CD4-positive, CD25-positive, alpha-beta regulatory T cell (primary cell): Measurements from ENCODE around the gene ZACN. TPM values are rescaled to one million over a fixed set of nuclear protein-coding genes. Genes with fewer than 3 reads are reported as not detected.
"Not testable (repeated sequence)": the region's sequence is repeated elsewhere in the genome, so short reads cannot be mapped to it uniquely, and the experiment has no call there.

Source experiments
- ATAC-seq, 2 donors: fragments of 150-1000 bp; cut with Tn5 transposase; one replicate each; pipeline ENCODE4 v1.10.0; 2021; ENCODE audit warnings: low read depth in 2 of 2, moderate number of reproducible peaks in 2 of 2, moderate library complexity in 1 of 2
- DNase-seq, 3 donors: peaks; one replicate each; pipeline versions ENCODE4 v3.0.0 to v3.0.0-alpha.2; 2012 to 2022; ENCODE audit warnings: mixed read lengths in 1 of 3
- H3K27ac ChIP-seq: one replicate; pipeline ENCODE4 v1.7.0; 2013; ENCODE audit warnings: mild to moderate bottlenecking, low read length; ENCODE audit not compliant: insufficient read depth, poor library complexity, severe bottlenecking
- H3K27me3 ChIP-seq: one replicate; pipeline ENCODE4 v1.7.0; 2013; ENCODE audit warnings: low read length; ENCODE audit not compliant: control insufficient read depth, insufficient read depth
- H3K36me3 ChIP-seq: one replicate; pipeline ENCODE4 v1.7.0; 2013; ENCODE audit warnings: mild to moderate bottlenecking, low read length, moderate library complexity; ENCODE audit not compliant: control insufficient read depth, insufficient read depth
- H3K4me1 ChIP-seq: 2 replicates; pipeline ENCODE4 v1.7.0; 2013; ENCODE audit warnings: mild to moderate bottlenecking, low read length; ENCODE audit not compliant: insufficient read depth, control insufficient read depth, poor library complexity, severe bottlenecking
- H3K4me3 ChIP-seq: one replicate; pipeline ENCODE4 v1.7.0; 2013; ENCODE audit warnings: low read depth, mild to moderate bottlenecking, low read length, moderate library complexity
- H3K9me3 ChIP-seq, 2 experiments: 1 replicate in 1 of 2; 2 replicates in 1 of 2; pipeline ENCODE4 v1.7.0; 2013; ENCODE audit warnings: low read length in 2 of 2, mild to moderate bottlenecking in 1 of 2, moderate library complexity in 1 of 2; ENCODE audit not compliant: control insufficient read depth in 2 of 2
- H3K27ac Mint-ChIP-seq, 3 donors: one replicate each; pipeline ENCODE4 v1.8.0; 2020 to 2022; ENCODE audit warnings: mild to moderate bottlenecking in 3 of 3, mixed read lengths in 3 of 3, moderate library complexity in 2 of 3
- H3K27me3 Mint-ChIP-seq: one replicate; pipeline ENCODE4 v1.8.0; 2022; ENCODE audit warnings: mild to moderate bottlenecking, mixed read lengths
- H3K36me3 Mint-ChIP-seq: one replicate; pipeline ENCODE4 v1.8.0; 2020; ENCODE audit warnings: mixed read lengths
- H3K4me1 Mint-ChIP-seq, 4 donors: one replicate each; pipeline ENCODE4 v1.8.0; 2020 to 2022; ENCODE audit warnings: mixed read lengths in 4 of 4, mild to moderate bottlenecking in 1 of 4
- H3K4me3 Mint-ChIP-seq, 4 donors: one replicate each; pipeline ENCODE4 v1.8.0; 2020 to 2022; ENCODE audit warnings: mild to moderate bottlenecking in 4 of 4, mixed read lengths in 4 of 4, moderate library complexity in 3 of 4
- H3K9me3 Mint-ChIP-seq, 7 donors: one replicate each; pipeline ENCODE4 v1.8.0; 2020 to 2022; ENCODE audit warnings: mixed read lengths in 7 of 7, mild to moderate bottlenecking in 3 of 7, moderate library complexity in 2 of 7
- polyA plus RNA-seq, 4 donors: library from polyadenylated mRNA; unstranded; fragments of 300-500 nt; fragmentation: Illumina TruSeq; gene quantifications; one replicate each; pipeline ENCODE4 v1.2.3, GENCODE V29; 2021
- total RNA-seq: library from RNA; stranded (reverse); gene quantifications from one replicate; pipeline ENCODE4 v1.2.3, GENCODE V29; 2022

The ZACN gene
- total and polyA plus RNA-seq, 5 donors from 2014 or later: 0.24 to 2.0 (median 0.47) TPM

DNA sequence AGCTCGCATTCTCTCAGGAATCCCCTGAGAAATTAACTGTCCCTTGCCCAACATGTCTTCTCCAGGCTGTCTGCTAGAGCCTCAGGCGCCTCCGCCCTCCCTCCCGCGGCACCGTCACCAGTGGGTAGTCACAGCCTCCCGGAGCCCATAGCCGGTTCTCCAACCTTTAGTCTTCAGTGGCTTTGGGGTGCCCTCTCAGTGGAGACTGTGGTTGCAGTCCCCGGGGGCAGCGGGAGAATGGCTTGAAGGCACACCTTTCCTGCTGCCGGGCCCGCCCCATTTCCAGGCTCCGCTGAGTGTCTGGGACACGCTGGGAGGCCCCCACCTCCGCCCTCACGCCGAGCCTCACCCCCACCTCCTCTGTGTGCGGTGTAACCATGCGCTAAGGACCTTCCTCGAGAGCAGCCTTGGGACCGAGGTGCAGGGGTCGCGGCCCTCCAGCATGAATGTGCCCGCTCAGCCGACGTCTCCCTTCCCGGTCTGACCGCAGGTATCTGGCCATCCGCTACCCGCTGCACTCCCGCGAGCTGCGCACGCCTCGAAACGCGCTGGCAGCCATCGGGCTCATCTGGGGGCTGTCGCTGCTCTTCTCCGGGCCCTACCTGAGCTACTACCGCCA is 2.7 kb upstream of the ZACN start:
- no peak for ATAC-seq

DNA sequence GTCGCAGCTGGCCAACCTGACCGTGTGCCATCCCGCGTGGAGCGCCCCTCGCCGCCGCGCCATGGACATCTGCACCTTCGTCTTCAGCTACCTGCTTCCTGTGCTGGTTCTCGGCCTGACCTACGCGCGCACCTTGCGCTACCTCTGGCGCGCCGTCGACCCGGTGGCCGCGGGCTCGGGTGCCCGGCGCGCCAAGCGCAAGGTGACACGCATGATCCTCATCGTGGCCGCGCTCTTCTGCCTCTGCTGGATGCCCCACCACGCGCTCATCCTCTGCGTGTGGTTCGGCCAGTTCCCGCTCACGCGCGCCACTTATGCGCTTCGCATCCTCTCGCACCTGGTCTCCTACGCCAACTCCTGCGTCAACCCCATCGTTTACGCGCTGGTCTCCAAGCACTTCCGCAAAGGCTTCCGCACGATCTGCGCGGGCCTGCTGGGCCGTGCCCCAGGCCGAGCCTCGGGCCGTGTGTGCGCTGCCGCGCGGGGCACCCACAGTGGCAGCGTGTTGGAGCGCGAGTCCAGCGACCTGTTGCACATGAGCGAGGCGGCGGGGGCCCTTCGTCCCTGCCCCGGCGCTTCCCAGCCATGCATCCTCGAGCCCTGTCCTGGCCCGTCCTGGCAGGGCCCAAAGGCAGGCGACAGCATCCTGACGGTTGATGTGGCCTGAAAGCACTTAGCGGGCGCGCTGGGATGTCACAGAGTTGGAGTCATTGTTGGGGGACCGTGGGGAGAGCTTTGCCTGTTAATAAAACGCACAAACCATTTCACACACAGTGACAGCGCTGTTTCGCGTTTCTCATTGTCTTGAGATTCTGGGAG is 2.0 kb upstream of the ZACN start:
- Histone ChIP-seq H3K9me3 (no peaks in the 10 kb centered on the region), H3K27me3 (peaks cover 13% of the 10 kb centered on the region), H3K36me3 (no peaks in the 10 kb centered on the region), H3K4me3 (no peak overlapping the region), H3K27ac (no peak overlapping the region), H3K4me1 (peaks cover 50% of the 10 kb centered on the region)
- H3K9me3 Mint-ChIP-seq: peaks cover 0 to 1% (median 0%) of the 10 kb centered on the region in 7 donors
- H3K4me3 Mint-ChIP-seq: peak overlapping the region; percentile 56 to 89 (median 84)
- DNase-seq: peak; percentile 23 to 80 (median 74)
- peaks cover 0 to 57% (median 16%) of the 10 kb centered on the region in 4 donors for H3K4me1 Mint-ChIP-seq
- peak overlapping the region; percentile 82 to 91 (median 90) for H3K27ac Mint-ChIP-seq
- H3K27me3 Mint-ChIP-seq: peaks cover 47% of the 10 kb centered on the region
- H3K36me3 Mint-ChIP-seq: no peaks in the 10 kb centered on the region
- peak; percentile 30 to 32 for ATAC-seq

More for the DNA sequence above, 2.7 kb upstream of the ZACN start:
- H3K4me1 ChIP-seq: peaks cover 55% of the 10 kb centered on the region
- H3K27me3 Mint-ChIP-seq: peaks cover 47% of the 10 kb centered on the region
- no peak overlapping the region for H3K27ac ChIP-seq
- peaks cover 0 to 1% (median 0%) of the 10 kb centered on the region in 7 donors for H3K9me3 Mint-ChIP-seq
- H3K4me3 Mint-ChIP-seq: peak overlapping the region; percentile 56 to 89 (median 84)
- H3K27me3 ChIP-seq: peaks cover 13% of the 10 kb centered on the region
- peaks cover 6 to 60% (median 22%) of the 10 kb centered on the region in 4 donors for H3K4me1 Mint-ChIP-seq
- H3K9me3 ChIP-seq: no peaks in the 10 kb centered on the region
- no peak overlapping the region for H3K4me3 ChIP-seq
- DNase-seq: no peak
- H3K27ac Mint-ChIP-seq: peak overlapping the region in 2 of 3 donors; percentile 82 to 90
- no peaks in the 10 kb centered on the region for H3K36me3 Mint-ChIP-seq
- no peaks in the 10 kb centered on the region for H3K36me3 ChIP-seq

DNA sequence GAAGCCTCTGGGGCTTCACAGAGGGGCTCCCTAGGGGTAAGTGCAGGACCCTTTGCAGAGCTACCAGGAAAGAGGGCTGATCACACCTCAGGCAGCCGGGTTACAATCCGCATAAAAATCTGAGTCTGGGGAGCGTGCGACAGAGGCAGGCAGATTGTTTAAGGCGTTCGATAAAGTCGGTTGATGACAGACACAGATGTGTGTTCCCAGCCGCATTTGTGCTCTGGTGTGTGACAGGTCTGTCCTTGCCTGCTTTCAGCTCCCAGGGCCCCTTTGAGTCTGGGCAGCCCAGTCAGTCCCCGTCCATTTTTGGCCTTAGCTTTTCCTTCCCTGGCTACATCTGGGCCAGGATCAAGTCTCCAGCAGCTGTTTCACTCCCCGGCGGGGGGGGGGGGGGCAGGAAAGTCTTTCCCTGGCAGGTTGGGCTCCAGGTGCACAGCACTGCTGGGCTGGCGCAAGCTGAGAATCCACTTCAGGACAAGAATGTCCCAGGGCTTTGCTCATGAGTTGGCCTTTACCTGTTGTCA is 1.3 kb upstream of the ZACN start:
- H3K36me3 ChIP-seq: no peaks in the 10 kb centered on the region
- no peak for ATAC-seq
- no peak overlapping the region for H3K27ac ChIP-seq
- H3K9me3 ChIP-seq: no peaks in the 10 kb centered on the region
- H3K4me3 Mint-ChIP-seq: peak overlapping the region in 2 of 4 donors; percentile 38 to 89
- peaks cover 13% of the 10 kb centered on the region for H3K27me3 ChIP-seq
- no peak for DNase-seq
- peak overlapping the region in 2 of 3 donors; percentile 82 to 90 for H3K27ac Mint-ChIP-seq
- no peaks in the 10 kb centered on the region for H3K36me3 Mint-ChIP-seq
- H3K4me3 ChIP-seq: no peak overlapping the region
- H3K4me1 ChIP-seq: peaks cover 50% of the 10 kb centered on the region
- H3K27me3 Mint-ChIP-seq: peaks cover 47% of the 10 kb centered on the region
- peaks cover 0 to 57% (median 13%) of the 10 kb centered on the region in 4 donors for H3K4me1 Mint-ChIP-seq
- peaks cover 0 to 1% (median 0%) of the 10 kb centered on the region in 7 donors for H3K9me3 Mint-ChIP-seq

DNA sequence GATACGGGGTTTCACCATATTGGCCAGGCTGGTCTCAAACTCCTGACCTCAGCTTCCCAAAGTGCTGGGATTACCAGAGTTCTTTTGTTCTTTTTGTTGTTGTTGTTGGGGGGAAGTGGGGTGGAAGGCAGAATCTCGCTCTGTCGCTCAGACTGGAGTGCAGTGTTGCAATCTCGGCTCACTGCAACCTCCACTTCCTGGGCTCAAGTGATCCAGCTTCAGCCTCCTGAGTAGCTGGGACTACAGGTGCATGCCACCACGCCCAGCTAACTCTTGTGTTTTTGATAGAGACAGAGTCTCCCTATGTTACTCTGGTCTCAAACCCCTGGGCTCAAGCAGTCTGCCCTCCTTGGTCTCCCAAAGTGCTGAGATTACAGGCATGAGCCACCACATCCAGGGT is 612 bp upstream of the ZACN start:
- H3K36me3 ChIP-seq, DNase-seq, H3K27ac ChIP-seq, H3K36me3 Mint-ChIP-seq, H3K9me3 ChIP-seq, ATAC-seq, H3K9me3 Mint-ChIP-seq, H3K4me3 ChIP-seq: not testable (repeated sequence)
- peaks cover 47% of the 10 kb centered on the region for H3K27me3 Mint-ChIP-seq
- peaks cover 13% of the 10 kb centered on the region for H3K27me3 ChIP-seq
- peak overlapping the region in 1 of 4 donors; percentile 40 for H3K4me3 Mint-ChIP-seq
- peaks cover 0 to 54% (median 11%) of the 10 kb centered on the region in 4 donors for H3K4me1 Mint-ChIP-seq
- peak overlapping the region in 1 of 3 donors; percentile 52 for H3K27ac Mint-ChIP-seq
- peaks cover 50% of the 10 kb centered on the region for H3K4me1 ChIP-seq

DNA sequence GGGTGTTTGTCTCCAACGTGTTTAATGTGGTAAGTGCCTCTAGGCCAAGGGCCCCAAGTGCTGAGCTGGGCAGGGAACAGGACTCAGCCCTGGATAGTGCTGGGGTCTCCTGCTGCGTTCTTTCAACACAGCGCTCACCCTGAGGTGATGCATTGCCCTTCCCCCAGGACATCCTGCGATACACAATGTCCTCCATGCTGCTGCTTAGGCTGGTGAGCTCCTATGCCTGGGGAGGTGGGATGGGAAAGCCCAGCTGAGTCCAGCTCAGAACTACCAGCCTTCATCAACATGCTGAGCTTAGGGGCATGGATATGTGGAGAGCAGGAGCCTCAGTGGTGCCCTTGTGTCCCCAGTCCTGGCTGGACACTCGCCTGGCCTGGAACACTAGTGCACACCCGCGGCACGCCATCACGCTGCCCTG is 563 bp downstream of the ZACN start:
- H3K9me3 ChIP-seq: no peaks in the 10 kb centered on the region
- DNase-seq (no peak), ATAC-seq (no peak)
- Mint-ChIP-seq H3K4me3 (peak overlapping the region in 2 of 4 donors; percentile 28 to 69), H3K36me3 (peaks cover 8% of the 10 kb centered on the region), H3K27ac (peak overlapping the region in 2 of 3 donors; percentile 67 to 71), H3K4me1 (peaks cover 0 to 49% (median 11%) of the 10 kb centered on the region in 4 donors), H3K27me3 (peaks cover 43% of the 10 kb centered on the region), H3K9me3 (peaks cover 0 to 1% (median 0%) of the 10 kb centered on the region in 7 donors)
- peaks cover 17% of the 10 kb centered on the region for H3K36me3 ChIP-seq
- H3K4me1 ChIP-seq: peaks cover 44% of the 10 kb centered on the region
- H3K4me3 ChIP-seq: no peak overlapping the region
- peaks cover 10% of the 10 kb centered on the region for H3K27me3 ChIP-seq
- no peak overlapping the region for H3K27ac ChIP-seq

DNA sequence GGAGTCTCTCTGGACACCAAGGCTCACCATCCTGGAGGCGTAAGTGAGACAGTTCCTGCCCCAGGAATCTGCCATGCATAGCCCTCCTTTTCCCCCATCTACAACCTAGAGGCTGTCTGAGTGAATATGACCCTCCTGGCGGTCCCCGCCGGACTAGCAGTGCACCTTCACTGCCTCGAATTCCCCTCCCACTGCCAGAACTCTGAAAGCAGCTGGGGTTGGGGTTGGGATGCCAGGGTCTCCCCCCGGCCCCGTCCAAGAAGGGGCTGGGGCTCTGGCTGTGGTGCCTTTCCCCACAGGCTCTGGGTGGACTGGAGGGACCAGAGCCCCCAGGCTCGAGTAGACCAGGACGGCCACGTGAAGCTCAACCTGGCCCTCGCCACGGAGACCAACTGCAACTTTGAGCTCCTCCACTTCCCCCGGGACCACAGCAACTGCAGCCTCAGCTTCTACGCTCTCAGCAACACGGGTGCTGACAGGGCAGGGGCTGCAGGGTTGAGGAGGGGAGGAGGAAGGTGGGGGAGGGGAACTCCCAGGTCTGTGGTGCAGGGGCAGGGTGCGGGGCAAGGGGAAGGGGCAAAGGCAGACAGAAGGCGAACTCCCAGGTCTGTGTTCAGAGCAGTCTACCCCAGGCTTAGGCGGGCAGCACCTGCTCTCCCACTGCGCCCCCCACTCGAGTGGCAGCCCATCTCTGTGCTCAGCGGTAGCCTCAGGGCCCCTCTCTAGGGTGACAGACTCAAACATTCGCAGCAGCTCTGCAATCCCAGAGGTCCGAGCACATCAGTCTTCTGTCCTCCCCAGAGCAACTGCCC is 1.2 kb downstream of the ZACN start:
- no peak for ATAC-seq
- H3K27ac Mint-ChIP-seq: peak overlapping the region in 2 of 3 donors; percentile 67 to 71
- Histone ChIP-seq H3K27me3 (peaks cover 10% of the 10 kb centered on the region), H3K4me3 (no peak overlapping the region), H3K27ac (no peak overlapping the region), H3K36me3 (peaks cover 24% of the 10 kb centered on the region), H3K9me3 (no peaks in the 10 kb centered on the region), H3K4me1 (peaks cover 38% of the 10 kb centered on the region)
- H3K4me1 Mint-ChIP-seq: peaks cover 0 to 45% (median 7%) of the 10 kb centered on the region in 4 donors
- H3K27me3 Mint-ChIP-seq: peaks cover 40% of the 10 kb centered on the region
- DNase-seq: no peak
- H3K9me3 Mint-ChIP-seq: no peaks in the 10 kb centered on the region
- H3K36me3 Mint-ChIP-seq: peaks cover 11% of the 10 kb centered on the region
- H3K4me3 Mint-ChIP-seq: no peak overlapping the region

DNA sequence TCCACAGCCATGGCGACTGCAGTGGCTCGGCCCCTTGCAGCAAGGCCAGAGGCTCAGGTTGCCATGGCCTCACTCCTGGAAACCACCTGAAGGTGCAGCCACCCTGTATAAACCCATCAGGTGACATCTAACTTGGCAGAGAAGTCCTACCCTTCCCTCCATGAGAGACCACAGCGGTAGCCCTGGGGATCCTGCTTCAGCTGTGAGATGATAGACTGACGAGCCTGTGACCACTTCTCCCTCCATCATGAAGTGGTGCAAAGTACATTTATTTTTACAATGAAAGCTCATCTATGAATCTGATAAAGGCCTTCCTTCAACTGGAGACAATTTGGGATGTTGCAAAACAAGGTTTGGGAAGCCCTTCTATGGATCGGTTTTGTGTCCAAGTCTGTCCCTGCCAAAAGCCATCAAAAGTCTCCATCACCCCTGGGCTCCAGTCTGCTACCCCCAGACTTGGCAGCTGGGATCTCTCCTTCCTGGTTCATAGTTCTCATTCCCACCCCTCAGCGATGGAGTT is 1.8 kb downstream of the ZACN start:
- peaks cover 31% of the 10 kb centered on the region for H3K4me1 ChIP-seq
- H3K4me3 Mint-ChIP-seq: no peak overlapping the region
- no peak overlapping the region for H3K27ac ChIP-seq
- ATAC-seq (no peak), DNase-seq (no peak)
- no peaks in the 10 kb centered on the region for H3K9me3 ChIP-seq
- H3K36me3 Mint-ChIP-seq: peaks cover 14% of the 10 kb centered on the region
- peaks cover 0 to 39% (median 4%) of the 10 kb centered on the region in 4 donors for H3K4me1 Mint-ChIP-seq
- H3K4me3 ChIP-seq: no peak overlapping the region
- H3K27me3 Mint-ChIP-seq: peaks cover 34% of the 10 kb centered on the region
- H3K27ac Mint-ChIP-seq: peak overlapping the region in 1 of 3 donors; percentile 59
- H3K27me3 ChIP-seq: peaks cover 3% of the 10 kb centered on the region
- H3K9me3 Mint-ChIP-seq: no peaks in the 10 kb centered on the region
- H3K36me3 ChIP-seq: peaks cover 29% of the 10 kb centered on the region
